ENCODE data around the gene EPDR1.

EPDR1 gene

GRCh38 chr7:37982423-37982822 is 62.0 kb downstream of the EPDR1 start:
- DNase-seq = no peak

GRCh38 chr7:37984750-37985390 is 64.4 kb downstream of the EPDR1 start:
- DNase-seq = no peak

GRCh38 chr7:37986908-37987330 is 66.5 kb downstream of the EPDR1 start:
- DNase-seq = no peak

GRCh38 chr7:37987732-37988131 is 67.3 kb downstream of the EPDR1 start:
- no peak for DNase-seq

- no peak for DNase-seq
Measured at GRCh38 chr7:37988721-37989650, 68.5 kb downstream of the EPDR1 start.

- no peak for DNase-seq
Measured at GRCh38 chr7:37990337-37990736, 69.9 kb downstream of the EPDR1 start.

- no peak for DNase-seq
Measured at GRCh38 chr7:37993060-37993501, 72.6 kb downstream of the EPDR1 start.

- DNase-seq = no peak
Measured at GRCh38 chr7:37999673-38000072, 79.2 kb downstream of the EPDR1 start.

GRCh38 chr7:38000272-38000671 is 79.8 kb downstream of the EPDR1 start:
- DNase-seq = no peak
